ENCODE data around the gene CUL7. TPM values are rescaled to one million over a fixed set of nuclear protein-coding genes. Genes with fewer than 3 reads are reported as not detected.

CUL7 gene
- total RNA-seq, 2 experiments from 2014 or later = 14.1 to 14.9 TPM

DNA sequence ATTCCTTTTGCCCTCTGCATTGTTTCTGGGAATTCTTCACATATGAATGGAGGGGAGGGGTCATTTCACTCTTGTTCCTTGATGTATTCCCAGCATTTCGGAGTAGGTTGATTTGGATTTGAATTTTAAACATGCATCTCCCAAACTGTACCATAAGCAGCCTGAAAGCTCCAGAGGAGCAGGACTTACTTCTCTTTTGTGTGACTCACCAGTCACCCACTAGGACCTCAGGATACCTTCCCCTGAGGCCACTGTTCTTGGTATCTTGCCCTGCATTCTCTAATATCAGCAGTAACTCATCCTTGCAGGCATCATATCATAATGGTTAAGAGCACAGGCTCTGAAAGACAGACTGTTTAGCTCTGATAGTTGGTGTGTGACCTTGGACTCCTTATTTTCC is 4.9 kb upstream of the CUL7 start:
- H4K20me1 ChIP-seq (ENCODE audit: insufficient read depth, low read length) = no peaks in the 10 kb centered on the region
- H3K36me3 ChIP-seq (ENCODE audit: insufficient read depth, low read length) = peaks cover 11% of the 10 kb centered on the region
- intact Hi-C loops (cut with micrococcal nuclease; ENCODE audit: unreplicated experiment) = no loop called here
- no peaks in the 10 kb centered on the region for H3K9me3 ChIP-seq (ENCODE audit: low read length)
- no TSS peak for BruUV-seq (replicated peaks)
- POLR2A ChIA-PET = interaction anchor here (0.6 to 2.2 kb wide), 9 partner anchors 8 to 919 kb away, joined by 3 to 7 read pairs (median 4); partner anchors contain the start of genes KLHDC3, MEA1, PEX6 and PTK7
- H3K79me2 ChIP-seq (ENCODE audit: insufficient read depth, low read depth, low read length) = peaks cover 17% of the 10 kb centered on the region
- H3K4me3 ChIP-seq (ENCODE audit: low read depth, low read length, poor library complexity, severe bottlenecking) = peak overlapping the region; percentile 95
- TF ChIP-seq, protein P1, sequence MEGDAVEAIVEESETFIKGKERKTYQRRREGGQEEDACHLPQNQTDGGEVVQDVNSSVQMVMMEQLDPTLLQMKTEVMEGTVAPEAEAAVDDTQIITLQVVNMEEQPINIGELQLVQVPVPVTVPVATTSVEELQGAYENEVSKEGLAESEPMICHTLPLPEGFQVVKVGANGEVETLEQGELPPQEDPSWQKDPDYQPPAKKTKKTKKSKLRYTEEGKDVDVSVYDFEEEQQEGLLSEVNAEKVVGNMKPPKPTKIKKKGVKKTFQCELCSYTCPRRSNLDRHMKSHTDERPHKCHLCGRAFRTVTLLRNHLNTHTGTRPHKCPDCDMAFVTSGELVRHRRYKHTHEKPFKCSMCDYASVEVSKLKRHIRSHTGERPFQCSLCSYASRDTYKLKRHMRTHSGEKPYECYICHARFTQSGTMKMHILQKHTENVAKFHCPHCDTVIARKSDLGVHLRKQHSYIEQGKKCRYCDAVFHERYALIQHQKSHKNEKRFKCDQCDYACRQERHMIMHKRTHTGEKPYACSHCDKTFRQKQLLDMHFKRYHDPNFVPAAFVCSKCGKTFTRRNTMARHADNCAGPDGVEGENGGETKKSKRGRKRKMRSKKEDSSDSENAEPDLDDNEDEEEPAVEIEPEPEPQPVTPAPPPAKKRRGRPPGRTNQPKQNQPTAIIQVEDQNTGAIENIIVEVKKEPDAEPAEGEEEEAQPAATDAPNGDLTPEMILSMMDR (conservative IDR thresholded peaks at IDR 0.05; ENCODE audit: low read length) = no peak
- no peak for TF ChIP-seq EZH2phosphoT487 (IDR thresholded peaks at IDR 0.05; ENCODE audit: borderline replicate concordance, low read depth, low read length)
- H3K4me1 ChIP-seq (ENCODE audit: insufficient read depth, low read length, poor library complexity, severe bottlenecking) = peaks cover 24% of the 10 kb centered on the region
- H2AFZ ChIP-seq (ENCODE audit: low read length) = peak overlapping the region; percentile 62; the same call in 1 of the 2 replicates
- CTCF ChIA-PET (ENCODE audit: unreplicated experiment) = interaction anchor here (1.2 kb wide), 1 partner anchor 11 kb away, joined by 3 read pairs; no protein-coding TSS in a partner anchor
- H3K4me2 ChIP-seq (ENCODE audit: low read length) = peak overlapping the region; percentile 87
- H3K9me2 ChIP-seq (ENCODE audit: insufficient read depth, low read length) = no peaks in the 10 kb centered on the region
- no peak for DNase-seq (ENCODE audit: low spot score)
- no peak overlapping the region for H3K27ac ChIP-seq (ENCODE audit: low read depth, low read length, poor library complexity, severe bottlenecking)

DNA sequence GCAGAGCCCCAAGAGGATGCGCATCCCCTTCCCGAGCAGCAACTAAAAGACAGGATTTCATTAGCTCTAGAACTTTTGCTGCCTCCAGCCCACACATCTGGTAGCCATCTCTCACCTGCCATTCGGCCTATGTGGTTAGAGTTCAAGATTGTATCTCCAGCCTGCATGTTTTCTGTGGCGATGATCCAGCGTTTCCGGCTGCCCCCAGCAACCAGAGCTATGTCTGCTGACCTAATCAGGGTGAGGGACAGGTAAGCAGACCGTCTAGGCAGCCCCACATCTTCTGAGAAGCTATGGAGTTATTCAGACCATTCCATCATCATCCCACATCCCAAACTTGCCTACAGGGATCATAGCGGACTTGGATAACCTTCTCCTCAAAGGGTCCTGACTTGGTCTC is 2.3 kb upstream of the CUL7 start:
- H3K4me1 ChIP-seq (ENCODE audit: insufficient read depth, low read length, poor library complexity, severe bottlenecking) = peaks cover 38% of the 10 kb centered on the region
- TF ChIP-seq EZH2phosphoT487 (IDR thresholded peaks at IDR 0.05; ENCODE audit: borderline replicate concordance, low read depth, low read length) = no peak
- TF ChIP-seq, protein P1 (conservative IDR thresholded peaks at IDR 0.05; ENCODE audit: low read length) = no peak
- no peak overlapping the region for H3K4me3 ChIP-seq (ENCODE audit: low read depth, low read length, poor library complexity, severe bottlenecking)
- CTCF ChIA-PET (ENCODE audit: unreplicated experiment) = no interaction called here
- POLR2A ChIA-PET = no interaction called here
- DNase-seq (ENCODE audit: low spot score) = no peak
- no peaks in the 10 kb centered on the region for H4K20me1 ChIP-seq (ENCODE audit: insufficient read depth, low read length)
- H3K36me3 ChIP-seq (ENCODE audit: insufficient read depth, low read length) = peaks cover 11% of the 10 kb centered on the region
- no peak overlapping the region for H3K27ac ChIP-seq (ENCODE audit: low read depth, low read length, poor library complexity, severe bottlenecking)
- no peaks in the 10 kb centered on the region for H3K9me3 ChIP-seq (ENCODE audit: low read length)
- peaks cover 17% of the 10 kb centered on the region for H3K79me2 ChIP-seq (ENCODE audit: insufficient read depth, low read depth, low read length)
- intact Hi-C loops (cut with micrococcal nuclease; ENCODE audit: unreplicated experiment) = no loop called here
- no peaks in the 10 kb centered on the region for H3K9me2 ChIP-seq (ENCODE audit: insufficient read depth, low read length)
- no TSS peak for BruUV-seq (replicated peaks)
- H3K4me2 ChIP-seq (ENCODE audit: low read length) = no peak overlapping the region
- no peak overlapping the region for H2AFZ ChIP-seq (ENCODE audit: low read length)

DNA sequence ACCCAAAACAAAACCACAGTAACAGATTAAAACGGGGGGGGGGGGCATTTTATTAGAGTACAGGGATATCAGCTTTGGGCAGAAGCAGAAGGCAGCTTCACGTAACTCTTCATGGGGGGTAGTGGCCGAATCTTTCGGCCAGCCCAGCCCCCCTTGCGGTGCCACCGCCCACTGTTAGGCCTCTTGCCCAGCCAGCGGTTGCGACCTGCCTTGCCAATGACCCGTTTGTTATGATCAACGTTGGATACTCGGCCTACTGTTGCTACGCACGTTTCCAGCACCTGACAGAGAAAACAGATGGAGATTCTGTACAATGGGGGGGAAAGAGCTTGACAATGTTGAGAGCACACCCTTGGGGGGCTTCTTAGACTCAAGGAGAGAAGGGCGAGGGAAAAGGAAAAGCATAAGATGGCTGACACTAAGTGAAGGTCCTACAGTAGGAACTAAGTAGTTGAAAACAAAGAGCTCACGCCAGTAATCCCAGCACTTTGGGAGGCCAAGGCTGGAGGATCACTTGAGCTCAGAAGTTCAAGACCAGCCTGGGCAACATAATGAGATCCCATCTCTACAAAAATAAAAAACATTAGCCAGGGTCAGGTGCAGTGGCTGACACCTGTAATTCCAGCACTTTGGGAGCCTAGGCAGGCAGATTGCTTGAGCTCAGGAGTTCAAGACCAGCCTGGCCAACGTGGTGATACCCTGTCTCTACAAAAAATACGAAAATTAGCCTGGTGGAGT is 724 bp upstream of the CUL7 start:
- H3K36me3 ChIP-seq (ENCODE audit: insufficient read depth, low read length) = peaks cover 17% of the 10 kb centered on the region
- ChIA-PET CTCF (ENCODE audit: unreplicated experiment) (interaction anchor here (0.6 kb wide), 1 partner anchor 10 kb away, joined by 3 read pairs; no protein-coding TSS in a partner anchor), POLR2A (interaction anchor here (0.6 to 2.4 kb wide), 8 partner anchors 9 to 125 kb away, joined by 3 to 6 read pairs (median 5); partner anchors contain the start of genes CNPY3, KLHDC3, MEA1 and PPP2R5D)
- intact Hi-C loops (cut with micrococcal nuclease; ENCODE audit: unreplicated experiment) = no loop called here
- H4K20me1 ChIP-seq (ENCODE audit: insufficient read depth, low read length) = no peaks in the 10 kb centered on the region
- no peaks in the 10 kb centered on the region for H3K9me2 ChIP-seq (ENCODE audit: insufficient read depth, low read length)
- peaks cover 17% of the 10 kb centered on the region for H3K79me2 ChIP-seq (ENCODE audit: insufficient read depth, low read depth, low read length)
- no peaks in the 10 kb centered on the region for H3K9me3 ChIP-seq (ENCODE audit: low read length)
- no TSS peak for BruUV-seq (replicated peaks)
- no peak for TF ChIP-seq EZH2phosphoT487 (IDR thresholded peaks at IDR 0.05; ENCODE audit: borderline replicate concordance, low read depth, low read length)
- H3K4me2 ChIP-seq (ENCODE audit: low read length) = peak overlapping the region; percentile 92
- peak overlapping the region; percentile 58; the same call in 1 of the 2 replicates for H2AFZ ChIP-seq (ENCODE audit: low read length)
- peaks cover 32% of the 10 kb centered on the region for H3K4me1 ChIP-seq (ENCODE audit: insufficient read depth, low read length, poor library complexity, severe bottlenecking)
- H3K27ac ChIP-seq (ENCODE audit: low read depth, low read length, poor library complexity, severe bottlenecking) = peak overlapping the region; percentile 37
- peak overlapping the region; percentile 77 for H3K4me3 ChIP-seq (ENCODE audit: low read depth, low read length, poor library complexity, severe bottlenecking)
- DNase-seq (ENCODE audit: low spot score) = no peak
